ENCODE measurements around the gene USP47. TPM values are rescaled to one million over a fixed set of nuclear protein-coding genes. Genes with fewer than 3 reads are reported as not detected.

The USP47 gene
- polyA plus RNA-seq, 1 donor from 2014 or later = 92.6 TPM

- no peak for TF ChIP-seq MXI1 (conservative IDR thresholded peaks at IDR 0.05; ENCODE audit: poor library complexity, severe bottlenecking)
- no peak for TF ChIP-seq REST (IDR thresholded peaks at IDR 0.05; ENCODE audit: borderline replicate concordance)
- no peak for TF ChIP-seq TAF1 (IDR thresholded peaks at IDR 0.05; ENCODE audit: low read depth)
- no peak for TF ChIP-seq RAD21 (conservative IDR thresholded peaks at IDR 0.05)
- no peak for TF ChIP-seq POLR2AphosphoS5 (IDR thresholded peaks at IDR 0.05)
- Histone ChIP-seq H3K9me2 (ENCODE audit: insufficient read depth, low read length) (no peaks in the 10 kb centered on the region), H3K9ac (ENCODE audit: low read length) (no peak overlapping the region), H4K20me1 (ENCODE audit: insufficient read depth) (no peaks in the 10 kb centered on the region), H3K36me3 (ENCODE audit: insufficient read depth, low read length) (peaks cover 20% of the 10 kb centered on the region), H3K9me3 (ENCODE audit: low read length) (no peaks in the 10 kb centered on the region), H3F3A (ENCODE audit: insufficient read depth, low read length, poor library complexity, severe bottlenecking) (no peaks in the 10 kb centered on the region), H3K4me3 (ENCODE audit: low read length) (no peak overlapping the region), H3K79me2 (replicated peaks; ENCODE audit: insufficient read depth, low read length) (no peaks in the 10 kb centered on the region), H2AFZ (ENCODE audit: low read depth, low read length) (no peak overlapping the region), H3K27ac (ENCODE audit: low read length) (no peak overlapping the region), H3K27me3 (ENCODE audit: insufficient read depth, low read depth, low read length) (no peaks in the 10 kb centered on the region), H3K4me2 (ENCODE audit: low read length) (no peak overlapping the region)
These were observed 96.2 kb downstream of the USP47 start for GRCh38 chr11:11937957-11938356.

GRCh38 chr11:11940551-11940950 is 98.8 kb downstream of the USP47 start:
- H3K9ac ChIP-seq (ENCODE audit: low read length) = no peak overlapping the region
- no peaks in the 10 kb centered on the region for H3K9me3 ChIP-seq (ENCODE audit: low read length)
- H3K27ac ChIP-seq (ENCODE audit: low read length) = no peak overlapping the region
- no peak overlapping the region for H3K4me2 ChIP-seq (ENCODE audit: low read length)
- no peaks in the 10 kb centered on the region for H3K27me3 ChIP-seq (ENCODE audit: insufficient read depth, low read depth, low read length)
- H4K20me1 ChIP-seq (ENCODE audit: insufficient read depth) = no peaks in the 10 kb centered on the region
- H3K36me3 ChIP-seq (ENCODE audit: insufficient read depth, low read length) = peaks cover 14% of the 10 kb centered on the region
- no peak for TF ChIP-seq REST (IDR thresholded peaks at IDR 0.05; ENCODE audit: borderline replicate concordance)
- TF ChIP-seq CTCF (IDR thresholded peaks at IDR 0.05; ENCODE audit: poor library complexity, severe bottlenecking) = no peak
- TF ChIP-seq TAF1 (IDR thresholded peaks at IDR 0.05; ENCODE audit: low read depth) = no peak
- no peak for TF ChIP-seq MXI1 (conservative IDR thresholded peaks at IDR 0.05; ENCODE audit: poor library complexity, severe bottlenecking)
- no peak for TF ChIP-seq POLR2AphosphoS5 (IDR thresholded peaks at IDR 0.05)
- TF ChIP-seq EZH2 (IDR thresholded peaks at IDR 0.05; ENCODE audit: borderline replicate concordance, insufficient read depth, low read length, poor library complexity, severe bottlenecking) = no peak
- TF ChIP-seq EP300 (conservative IDR thresholded peaks at IDR 0.05; ENCODE audit: poor library complexity, severe bottlenecking) = no peak
- no peak for TF ChIP-seq RAD21 (conservative IDR thresholded peaks at IDR 0.05)
- TF ChIP-seq SMC3 (conservative IDR thresholded peaks at IDR 0.05; ENCODE audit: poor library complexity) = no peak
- H3F3A ChIP-seq (ENCODE audit: insufficient read depth, low read length, poor library complexity, severe bottlenecking) = no peaks in the 10 kb centered on the region
- no peaks in the 10 kb centered on the region for H3K9me2 ChIP-seq (ENCODE audit: insufficient read depth, low read length)
- no peaks in the 10 kb centered on the region for H3K79me2 ChIP-seq (replicated peaks; ENCODE audit: insufficient read depth, low read length)
- H2AFZ ChIP-seq (ENCODE audit: low read depth, low read length) = no peak overlapping the region
- H3K4me3 ChIP-seq (ENCODE audit: low read length) = no peak overlapping the region
